Large intestine (tissue), 3 donors: Measurements from ENCODE around the gene CFAP299. TPM values are rescaled to one million over a fixed set of nuclear protein-coding genes. Genes with fewer than 3 reads are reported as not detected.

ENCODE experiments used
- DNase-seq, 2 donors: peaks; one replicate each; pipeline versions ENCODE4 v3.0.0 to v3.0.0-alpha.2; 2013
- H3K27ac ChIP-seq: one replicate; pipeline ENCODE4 v1.5.1; 2013; ENCODE audit warnings: low read length
- H3K27me3 ChIP-seq: 2 replicates; pipeline ENCODE4 v1.6.1; 2013; ENCODE audit warnings: low read length; ENCODE audit not compliant: control insufficient read depth, insufficient read depth
- H3K36me3 ChIP-seq: 2 replicates; pipeline ENCODE4 v1.6.1; 2013; ENCODE audit warnings: low read length; ENCODE audit not compliant: control insufficient read depth, insufficient read depth
- H3K4me1 ChIP-seq: one replicate; pipeline ENCODE4 v1.6.1; 2013; ENCODE audit warnings: low read length; ENCODE audit not compliant: control insufficient read depth, insufficient read depth
- H3K4me3 ChIP-seq: one replicate; pipeline ENCODE4 v1.5.1; 2013; ENCODE audit warnings: low read length
- H3K9me3 ChIP-seq: one replicate; pipeline ENCODE4 v1.6.1; 2013; ENCODE audit warnings: mild to moderate bottlenecking, low read depth, low read length, moderate library complexity; ENCODE audit not compliant: control insufficient read depth
- WGBS: methylation state at CpG from one replicate; pipeline ENCODE4 v1.1.5; 2013; ENCODE audit warnings: low lambda C conversion rate; ENCODE audit not compliant: insufficient coverage; 5-methylcytosine and 5-hydroxymethylcytosine counted together
- polyA plus RNA-seq: library from polyadenylated mRNA; unstranded; fragments of 120-200 nt; gene quantifications from one replicate; pipeline ENCODE4 v1.2.1, GENCODE V29; 2013

Gene CFAP299
- polyA plus RNA-seq, 1 donor = 0.16 TPM

DNA sequence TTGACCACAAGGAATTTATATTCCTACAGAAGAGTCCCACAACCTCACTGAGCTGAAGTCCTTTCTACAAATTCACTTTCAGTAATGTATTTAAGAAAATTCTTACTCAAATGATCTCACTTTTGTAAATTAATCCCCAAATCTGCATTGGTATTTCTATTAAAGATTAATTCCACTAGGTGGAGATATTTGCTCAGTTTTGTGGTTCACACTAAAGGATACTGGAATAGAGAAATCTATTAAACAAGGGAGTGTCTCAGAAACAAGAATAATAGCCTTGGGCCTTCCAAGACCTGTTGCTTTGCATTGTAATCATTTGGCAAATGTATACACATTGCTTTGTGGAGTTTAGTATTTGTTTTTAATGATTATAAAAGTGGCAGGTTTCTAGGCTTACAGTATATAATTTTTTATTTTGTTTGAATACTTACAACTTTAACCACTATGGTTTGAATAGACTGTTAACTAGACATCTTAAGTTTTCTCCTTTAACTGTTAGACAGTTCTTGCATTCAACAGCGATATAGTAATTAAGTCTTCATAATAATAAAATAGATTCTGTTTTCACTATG, 25.9 kb downstream of the CFAP299 start:
- no peaks in the 10 kb centered on the region for H3K36me3 ChIP-seq
- H3K27me3 ChIP-seq = peaks cover 12% of the 10 kb centered on the region
- H3K4me1 ChIP-seq = no peaks in the 10 kb centered on the region
- peak in 1 of 2 donors; percentile 12 for DNase-seq
- no peaks in the 10 kb centered on the region for H3K9me3 ChIP-seq
- WGBS = no CpG with 5 or more reads among the region's 1 CpG
- no peak overlapping the region for H3K27ac ChIP-seq
- H3K4me3 ChIP-seq = no peak overlapping the region

DNA sequence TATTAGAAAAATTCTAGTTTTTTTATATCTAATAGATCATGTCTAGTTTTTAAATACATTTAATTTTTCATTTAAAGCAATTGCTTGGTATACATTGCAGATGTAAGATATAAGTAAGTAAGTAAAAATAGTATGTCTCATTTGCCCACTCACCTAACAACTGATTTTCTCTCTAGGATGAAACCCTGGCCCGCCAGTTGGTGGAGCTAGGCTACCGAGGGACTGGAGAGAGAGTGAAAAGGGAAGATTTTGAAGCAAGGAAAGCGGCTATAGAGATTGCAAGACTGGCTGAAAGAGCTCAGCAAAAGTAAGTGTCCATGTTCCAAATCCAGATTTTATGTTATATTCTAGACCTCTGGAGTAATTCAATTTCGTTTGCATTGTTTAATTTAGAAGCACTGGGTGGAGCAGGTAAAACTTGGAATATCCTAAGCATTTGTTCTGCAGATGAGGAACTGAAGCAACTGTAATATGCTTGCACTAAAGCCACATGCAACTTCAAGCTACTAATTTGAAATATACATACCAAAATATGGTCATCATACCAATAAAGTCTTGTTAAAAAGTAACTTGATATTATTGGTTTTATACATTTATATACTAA, 27.1 kb downstream of the CFAP299 start:
- Histone ChIP-seq H3K4me3 (no peak overlapping the region), H3K36me3 (no peaks in the 10 kb centered on the region), H3K27me3 (peaks cover 8% of the 10 kb centered on the region), H3K4me1 (no peaks in the 10 kb centered on the region), H3K27ac (no peak overlapping the region), H3K9me3 (no peaks in the 10 kb centered on the region)
- DNase-seq = peak; percentile 23 to 38
- WGBS = no CpG with 5 or more reads among the region's 4 CpGs

- no peaks in the 10 kb centered on the region for H3K36me3 ChIP-seq
- no peaks in the 10 kb centered on the region for H3K27me3 ChIP-seq
- peak; percentile 53 for DNase-seq
- H3K4me1 ChIP-seq = no peaks in the 10 kb centered on the region
- WGBS = no CpG with 5 or more reads among the region's 1 CpG
- no peak overlapping the region for H3K27ac ChIP-seq
- H3K9me3 ChIP-seq = no peaks in the 10 kb centered on the region
- no peak overlapping the region for H3K4me3 ChIP-seq
These were observed 30.4 kb downstream of the CFAP299 start for GRCh38 chr4:80365928-80366327.

DNA sequence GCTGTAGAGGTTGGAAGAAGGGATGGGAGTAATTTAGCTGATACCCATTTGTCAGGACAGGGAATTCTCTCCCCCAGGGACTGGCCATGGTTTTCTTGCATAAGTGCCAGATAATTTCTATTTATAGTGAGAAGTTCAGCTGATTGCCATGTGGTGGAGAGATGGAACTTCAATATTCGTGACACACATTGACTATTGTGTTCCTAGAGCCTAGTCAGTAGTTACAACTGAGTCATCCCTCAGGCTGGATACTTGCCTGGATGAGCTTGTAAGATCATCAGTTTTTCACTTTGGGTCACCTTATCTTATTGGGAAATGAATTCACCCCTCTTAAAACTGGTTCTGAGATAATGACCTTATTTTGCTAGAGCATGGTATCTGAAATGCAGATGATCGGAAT, 32.2 kb downstream of the CFAP299 start:
- no peak for DNase-seq
- H3K4me1 ChIP-seq = no peaks in the 10 kb centered on the region
- 100% methylated on average over 1 of the region's 2 CpGs for WGBS
- no peaks in the 10 kb centered on the region for H3K27me3 ChIP-seq
- H3K9me3 ChIP-seq = no peaks in the 10 kb centered on the region
- no peak overlapping the region for H3K4me3 ChIP-seq
- H3K27ac ChIP-seq = no peak overlapping the region
- H3K36me3 ChIP-seq = no peaks in the 10 kb centered on the region

DNA sequence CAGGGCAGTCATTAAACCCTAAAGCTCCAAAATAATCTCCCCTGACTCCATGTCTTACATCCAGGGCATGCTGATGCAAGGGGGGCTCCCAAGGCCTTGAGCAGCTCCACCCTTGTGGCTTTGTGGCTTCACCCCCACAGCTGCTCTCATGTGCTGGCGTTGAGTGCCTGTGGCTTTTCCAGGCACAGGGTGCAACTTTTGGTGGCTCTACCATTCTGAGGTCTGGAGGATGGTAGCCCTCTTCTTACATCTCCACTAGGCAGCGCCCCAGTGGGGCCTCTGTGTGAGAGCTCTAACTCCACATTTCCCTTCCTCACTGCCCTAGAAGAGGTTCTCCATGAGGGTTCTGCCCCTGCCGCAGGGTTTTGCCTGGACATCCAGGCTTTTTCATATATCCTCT, 35.1 kb downstream of the CFAP299 start:
- Histone ChIP-seq H3K4me3 (no peak overlapping the region), H3K27ac (no peak overlapping the region), H3K27me3 (no peaks in the 10 kb centered on the region), H3K9me3 (no peaks in the 10 kb centered on the region), H3K4me1 (no peaks in the 10 kb centered on the region), H3K36me3 (no peaks in the 10 kb centered on the region)
- no CpG with 5 or more reads among the region's 3 CpGs for WGBS
- no peak for DNase-seq

GRCh38 chr4:80371046-80371445, 35.5 kb downstream of the CFAP299 start:
- H3K27me3 ChIP-seq = no peaks in the 10 kb centered on the region
- DNase-seq = no peak
- H3K36me3 ChIP-seq = no peaks in the 10 kb centered on the region
- H3K9me3 ChIP-seq = no peaks in the 10 kb centered on the region
- H3K4me3 ChIP-seq = no peak overlapping the region
- no CpG with 5 or more reads among the region's 2 CpGs for WGBS
- no peak overlapping the region for H3K27ac ChIP-seq
- H3K4me1 ChIP-seq = no peaks in the 10 kb centered on the region

GRCh38 chr4:80374180-80374579, 38.6 kb downstream of the CFAP299 start:
- no peak for DNase-seq
- Histone ChIP-seq H3K27me3 (no peaks in the 10 kb centered on the region), H3K4me3 (no peak overlapping the region), H3K27ac (no peak overlapping the region), H3K4me1 (no peaks in the 10 kb centered on the region), H3K9me3 (no peaks in the 10 kb centered on the region), H3K36me3 (no peaks in the 10 kb centered on the region)

GRCh38 chr4:80382090-80382832, 46.7 kb downstream of the CFAP299 start:
- WGBS = 93% methylated on average over 2 of the region's 3 CpGs
- Histone ChIP-seq H3K27ac (no peak overlapping the region), H3K4me3 (no peak overlapping the region), H3K27me3 (no peaks in the 10 kb centered on the region), H3K4me1 (no peaks in the 10 kb centered on the region), H3K36me3 (no peaks in the 10 kb centered on the region), H3K9me3 (peaks cover 12% of the 10 kb centered on the region)
- DNase-seq = no peak

- WGBS = no CpG with 5 or more reads among the region's 25 CpGs
- Histone ChIP-seq H3K9me3 (peaks cover 12% of the 10 kb centered on the region), H3K27ac (no peak overlapping the region), H3K27me3 (no peaks in the 10 kb centered on the region), H3K4me1 (no peaks in the 10 kb centered on the region), H3K4me3 (no peak overlapping the region), H3K36me3 (no peaks in the 10 kb centered on the region)
- DNase-seq = no peak
These were observed 50.1 kb downstream of the CFAP299 start for GRCh38 chr4:80385397-80386280.

DNA sequence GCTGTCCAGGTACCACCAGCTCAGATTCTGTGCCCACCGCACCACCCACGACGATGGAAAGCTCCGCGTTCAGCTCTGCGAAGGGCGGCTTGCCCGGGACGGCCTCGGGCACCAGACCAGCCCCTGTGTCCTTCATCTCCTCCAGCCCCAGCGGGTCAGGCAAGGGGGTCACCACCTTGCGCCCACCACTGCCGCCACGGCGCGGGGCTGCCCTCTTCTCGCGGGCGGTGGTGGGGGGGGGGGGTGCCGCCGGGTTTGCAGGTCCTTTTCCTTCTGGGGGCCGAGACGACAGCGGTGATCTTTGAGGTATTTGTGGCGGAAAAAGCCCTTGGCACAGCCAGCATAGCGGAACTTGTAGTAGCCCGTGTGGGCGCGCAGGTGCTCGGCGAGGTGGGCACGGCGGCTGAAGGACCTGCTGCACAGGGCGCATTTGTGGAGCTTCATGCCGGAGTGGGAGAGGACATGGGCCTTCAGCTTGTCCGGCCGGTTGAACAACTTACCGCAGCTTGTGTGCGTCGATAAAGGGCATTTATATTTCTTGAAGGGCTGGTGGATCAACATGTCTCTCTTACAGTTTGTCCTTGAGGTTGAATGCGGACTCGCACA, 50.9 kb downstream of the CFAP299 start:
- no CpG with 5 or more reads among the region's 42 CpGs for WGBS
- Histone ChIP-seq H3K4me1 (no peaks in the 10 kb centered on the region), H3K4me3 (no peak overlapping the region), H3K9me3 (peaks cover 12% of the 10 kb centered on the region), H3K27me3 (no peaks in the 10 kb centered on the region), H3K27ac (no peak overlapping the region), H3K36me3 (no peaks in the 10 kb centered on the region)
- no peak for DNase-seq
